Measurements from ENCODE around the gene KRTAP10-8.
"Not testable (repeated sequence)": the region's sequence is repeated elsewhere in the genome, so short reads cannot be mapped to it uniquely, and the experiment has no call there.

Gene KRTAP10-8

GRCh38 chr21:44613386-44614155 is 1.7 kb downstream of the KRTAP10-8 start:
- DNase-seq = no peak
- in situ Hi-C loops (cut with HindIII; ENCODE audit: low pct_ligation_motif_present, low pct_unique_long_range_greater_than_20kb, low sequenced_read_pairs) = no loop called here

GRCh38 chr21:44614161-44614631 is 2.3 kb downstream of the KRTAP10-8 start:
- in situ Hi-C loops (cut with HindIII; ENCODE audit: low pct_ligation_motif_present, low pct_unique_long_range_greater_than_20kb, low sequenced_read_pairs) = no loop called here
- no peak for DNase-seq

DNA sequence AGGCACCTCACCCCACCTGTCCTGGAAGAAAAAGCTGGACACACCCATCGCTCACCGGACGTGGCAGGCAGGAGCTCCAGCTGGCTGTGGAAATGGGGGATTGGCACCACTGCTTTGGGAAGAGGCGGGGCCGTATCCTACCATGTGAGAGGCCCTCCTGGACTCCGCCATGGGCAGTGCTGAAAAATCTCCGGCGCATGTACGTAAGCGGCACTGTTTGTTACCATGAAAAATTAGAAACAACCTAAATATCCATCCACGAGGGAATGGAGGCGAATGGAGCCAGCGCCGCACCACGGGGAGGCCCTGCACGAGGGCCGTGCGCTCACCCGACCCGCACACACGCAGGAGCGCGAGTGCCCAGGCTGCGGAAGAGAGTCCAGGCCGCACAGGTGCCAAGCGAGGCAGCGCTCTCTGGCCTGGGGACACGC is 3.1 kb downstream of the KRTAP10-8 start:
- no peak for DNase-seq
- in situ Hi-C loops (cut with HindIII; ENCODE audit: low pct_ligation_motif_present, low pct_unique_long_range_greater_than_20kb, low sequenced_read_pairs) = no loop called here

DNA sequence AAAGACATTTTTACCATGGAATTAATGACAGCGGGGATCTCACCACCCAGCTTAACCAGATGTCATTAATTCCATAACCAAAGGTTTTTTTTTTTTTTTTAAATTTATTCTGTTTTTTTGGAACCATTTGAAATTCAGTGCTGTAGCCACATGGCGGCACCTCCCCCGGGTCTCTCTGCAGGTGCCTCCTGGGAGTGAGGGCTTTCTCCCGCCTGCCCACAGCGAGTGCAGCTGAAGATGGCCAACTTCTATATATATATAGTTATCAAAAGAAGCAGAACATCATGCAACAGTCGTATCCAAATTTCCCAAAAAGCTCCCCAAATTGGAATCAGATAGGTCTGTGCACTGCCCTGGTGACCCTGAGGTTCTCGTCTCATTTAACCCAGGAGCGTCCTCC is 3.6 kb downstream of the KRTAP10-8 start:
- in situ Hi-C loops (cut with HindIII; ENCODE audit: low pct_ligation_motif_present, low pct_unique_long_range_greater_than_20kb, low sequenced_read_pairs) = no loop called here
- no peak for DNase-seq

- no peak for DNase-seq
- in situ Hi-C loops (cut with HindIII; ENCODE audit: low pct_ligation_motif_present, low pct_unique_long_range_greater_than_20kb, low sequenced_read_pairs) = no loop called here
Measured at GRCh38 chr21:44615911-44616590, 4.2 kb downstream of the KRTAP10-8 start.

DNA sequence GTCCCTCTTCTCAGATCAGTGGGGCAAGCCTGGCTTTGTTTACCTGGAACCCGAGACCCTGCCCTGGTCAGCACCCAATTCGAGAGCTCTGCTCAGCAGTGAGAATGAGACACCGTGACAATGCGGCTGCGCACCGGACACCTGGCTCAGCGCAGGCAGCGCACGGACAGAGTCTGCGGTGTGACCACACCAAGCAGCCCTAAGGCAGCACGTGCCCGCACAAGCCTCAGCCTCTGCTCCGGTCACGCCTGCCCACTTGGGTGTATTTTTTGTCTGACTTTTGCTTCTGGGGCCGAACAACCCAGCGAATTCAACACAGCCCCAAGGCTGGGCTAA is 4.7 kb downstream of the KRTAP10-8 start:
- in situ Hi-C loops (cut with HindIII; ENCODE audit: low pct_ligation_motif_present, low pct_unique_long_range_greater_than_20kb, low sequenced_read_pairs) = no loop called here
- DNase-seq = no peak

- in situ Hi-C loops (cut with HindIII; ENCODE audit: low pct_ligation_motif_present, low pct_unique_long_range_greater_than_20kb, low sequenced_read_pairs) = no loop called here
- no peak for DNase-seq
Measured at GRCh38 chr21:44617071-44617501, 5.2 kb downstream of the KRTAP10-8 start.

DNA sequence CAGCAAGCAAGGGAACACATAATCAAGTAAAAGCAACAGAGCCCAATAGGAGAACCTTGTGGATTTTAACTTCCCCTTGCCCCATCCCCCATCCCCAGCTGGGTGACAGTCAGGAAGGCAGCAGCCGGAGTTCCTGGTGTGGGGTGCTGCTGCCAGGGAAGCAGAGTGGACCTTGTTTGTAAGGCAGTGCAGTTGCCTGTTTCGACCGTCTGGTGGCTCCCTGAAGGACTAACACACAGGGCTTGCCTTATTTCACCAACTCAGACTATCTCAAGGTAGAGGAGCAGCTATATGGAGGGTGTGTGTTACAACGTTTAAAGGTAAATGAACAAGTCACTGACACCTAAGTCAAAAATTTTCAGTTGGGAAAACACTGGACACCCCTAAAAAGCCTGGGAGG is 6.6 kb downstream of the KRTAP10-8 start:
- no peak for DNase-seq
- in situ Hi-C loops (cut with HindIII; ENCODE audit: low pct_ligation_motif_present, low pct_unique_long_range_greater_than_20kb, low sequenced_read_pairs) = no loop called here

DNA sequence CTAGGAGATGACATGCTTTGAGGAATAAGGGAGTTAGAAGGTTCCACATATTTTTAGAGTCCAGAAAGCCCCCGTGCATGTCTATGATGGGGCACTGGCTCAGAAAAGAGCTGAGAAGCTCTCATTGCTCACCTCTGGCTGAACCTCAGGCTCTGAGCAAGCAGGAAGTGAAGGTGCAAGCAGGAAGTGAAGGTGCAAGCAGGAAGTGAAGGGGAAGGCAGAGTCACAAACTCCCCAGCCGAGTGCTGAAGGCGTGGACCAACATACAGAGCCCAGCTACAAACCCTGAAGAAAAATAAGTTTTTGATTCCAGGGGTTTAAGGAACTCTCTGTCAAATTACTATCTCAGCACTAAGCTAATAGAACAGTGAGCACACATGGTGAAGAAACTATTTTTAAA is 7.0 kb downstream of the KRTAP10-8 start:
- DNase-seq = no peak
- in situ Hi-C loops (cut with HindIII; ENCODE audit: low pct_ligation_motif_present, low pct_unique_long_range_greater_than_20kb, low sequenced_read_pairs) = no loop called here

DNA sequence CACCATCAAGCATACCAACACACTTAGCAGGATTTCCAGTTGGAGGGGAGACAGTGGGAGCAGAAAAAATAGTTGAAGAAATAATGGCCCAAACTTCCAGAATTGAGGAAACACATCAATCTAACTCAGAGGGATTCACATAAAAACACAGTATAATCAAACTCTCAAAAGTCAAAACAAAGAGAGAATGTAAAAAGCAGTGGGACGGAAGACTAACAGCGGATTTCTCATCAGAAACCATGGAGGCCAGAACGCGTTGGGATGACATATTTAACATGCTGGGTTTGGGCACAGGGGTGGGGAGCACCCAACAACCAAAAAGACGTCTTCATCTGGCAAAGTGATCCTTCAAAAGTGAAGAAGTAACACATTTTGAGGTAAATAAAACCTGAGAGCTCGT is 8.0 kb downstream of the KRTAP10-8 start:
- no peak for DNase-seq
- in situ Hi-C loops (cut with HindIII; ENCODE audit: low pct_ligation_motif_present, low pct_unique_long_range_greater_than_20kb, low sequenced_read_pairs) = no loop called here

DNA sequence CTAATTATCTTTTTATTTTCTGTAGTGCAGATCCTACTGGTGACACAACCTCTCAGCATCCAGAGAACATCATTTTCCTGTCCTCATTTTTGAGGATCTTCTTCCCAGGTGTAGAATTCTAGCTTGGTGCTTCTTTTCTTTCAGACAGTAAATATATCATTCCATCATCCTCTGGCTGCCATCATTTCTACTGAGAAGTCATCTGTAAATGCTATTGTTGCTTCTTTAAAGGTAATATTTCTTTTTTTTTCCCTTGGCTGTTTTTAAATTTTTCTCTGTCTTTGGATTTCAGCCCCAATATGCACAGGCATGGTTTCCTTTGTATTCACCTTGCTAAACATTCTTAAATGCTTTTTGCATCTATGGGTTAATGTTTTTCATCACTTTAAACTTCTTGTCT is 11.7 kb downstream of the KRTAP10-8 start:
- in situ Hi-C loops (cut with HindIII; ENCODE audit: low pct_ligation_motif_present, low pct_unique_long_range_greater_than_20kb, low sequenced_read_pairs) = no loop called here

DNA sequence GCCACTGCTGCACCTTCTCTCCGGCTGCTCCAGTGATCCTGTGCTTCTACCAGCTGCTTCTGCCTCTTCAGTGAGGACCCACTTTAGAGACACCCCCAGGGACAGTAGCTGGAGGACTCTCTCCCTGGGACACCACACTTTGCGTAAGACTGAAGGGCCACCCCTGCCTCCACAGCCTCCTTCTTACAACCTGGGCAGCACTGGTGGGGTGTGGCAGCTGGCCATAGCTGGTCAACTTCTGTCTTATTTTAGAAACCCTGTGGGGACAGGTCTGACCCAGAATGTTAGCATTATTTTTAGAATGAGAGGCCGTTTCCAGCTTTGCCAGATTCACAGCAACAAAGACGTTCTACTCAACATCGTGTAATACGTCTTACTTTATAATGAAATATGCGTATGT is 13.9 kb downstream of the KRTAP10-8 start:
- in situ Hi-C loops (cut with HindIII; ENCODE audit: low pct_ligation_motif_present, low pct_unique_long_range_greater_than_20kb, low sequenced_read_pairs) = no loop called here
- DNase-seq = no peak

More for the DNA sequence above, 11.7 kb downstream of the KRTAP10-8 start:
- no peak for DNase-seq

- no peak for DNase-seq
- in situ Hi-C loops (cut with HindIII; ENCODE audit: low pct_ligation_motif_present, low pct_unique_long_range_greater_than_20kb, low sequenced_read_pairs) = no loop called here
Measured at GRCh38 chr21:44626262-44626661, 14.4 kb downstream of the KRTAP10-8 start.

GRCh38 chr21:44626673-44627143 is 14.8 kb downstream of the KRTAP10-8 start, which contains the start of gene KRTAP10-9:
Gene KRTAP10-9, plus strand, starts transcription at chr21:44627093. Its CDS starts 79 bp downstream, at chr21:44627172.
- DNase-seq = no peak
- in situ Hi-C loops (cut with HindIII; ENCODE audit: low pct_ligation_motif_present, low pct_unique_long_range_greater_than_20kb, low sequenced_read_pairs) = no loop called here

DNA sequence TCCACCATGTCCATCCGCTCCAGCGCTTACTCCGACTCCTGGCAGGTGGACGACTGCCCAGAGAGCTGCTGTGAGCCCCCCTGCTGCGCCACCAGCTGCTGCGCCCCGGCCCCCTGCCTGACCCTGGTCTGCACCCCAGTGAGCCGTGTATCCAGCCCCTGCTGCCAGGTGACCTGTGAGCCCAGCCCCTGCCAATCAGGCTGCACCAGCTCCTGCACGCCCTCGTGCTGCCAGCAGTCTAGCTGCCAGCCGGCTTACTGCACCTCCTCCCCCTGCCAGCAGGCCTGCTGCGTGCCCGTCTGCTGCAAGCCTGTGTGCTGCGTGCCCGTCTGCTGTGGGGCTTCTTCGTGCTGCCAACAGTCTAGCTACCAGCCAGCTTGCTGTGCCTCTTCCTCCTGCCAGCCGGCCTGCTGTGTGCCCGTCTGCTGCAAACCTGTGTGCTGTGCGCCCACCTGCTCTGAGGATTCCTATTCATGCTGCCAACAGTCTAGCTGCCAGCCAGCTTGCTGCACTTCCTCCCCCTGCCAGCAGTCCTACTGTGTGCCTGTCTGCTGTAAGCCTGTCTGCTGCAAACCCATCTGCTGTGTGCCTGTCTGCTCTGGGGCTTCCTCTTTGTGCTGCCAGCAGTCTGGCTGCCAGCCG is 15.4 kb downstream of the KRTAP10-8 start:
- in situ Hi-C loops (cut with HindIII; ENCODE audit: low pct_ligation_motif_present, low pct_unique_long_range_greater_than_20kb, low sequenced_read_pairs); DNase-seq: not testable (repeated sequence)

GRCh38 chr21:44627831-44628233 is 16.0 kb downstream of the KRTAP10-8 start:
- DNase-seq; in situ Hi-C loops (cut with HindIII; ENCODE audit: low pct_ligation_motif_present, low pct_unique_long_range_greater_than_20kb, low sequenced_read_pairs): not testable (repeated sequence)

GRCh38 chr21:44628707-44629391 is 17.0 kb downstream of the KRTAP10-8 start:
- DNase-seq = no peak
- in situ Hi-C loops (cut with HindIII; ENCODE audit: low pct_ligation_motif_present, low pct_unique_long_range_greater_than_20kb, low sequenced_read_pairs) = no loop called here

GRCh38 chr21:44630440-44630839 is 18.6 kb downstream of the KRTAP10-8 start:
- in situ Hi-C loops (cut with HindIII; ENCODE audit: low pct_ligation_motif_present, low pct_unique_long_range_greater_than_20kb, low sequenced_read_pairs) = no loop called here
- no peak for DNase-seq

DNA sequence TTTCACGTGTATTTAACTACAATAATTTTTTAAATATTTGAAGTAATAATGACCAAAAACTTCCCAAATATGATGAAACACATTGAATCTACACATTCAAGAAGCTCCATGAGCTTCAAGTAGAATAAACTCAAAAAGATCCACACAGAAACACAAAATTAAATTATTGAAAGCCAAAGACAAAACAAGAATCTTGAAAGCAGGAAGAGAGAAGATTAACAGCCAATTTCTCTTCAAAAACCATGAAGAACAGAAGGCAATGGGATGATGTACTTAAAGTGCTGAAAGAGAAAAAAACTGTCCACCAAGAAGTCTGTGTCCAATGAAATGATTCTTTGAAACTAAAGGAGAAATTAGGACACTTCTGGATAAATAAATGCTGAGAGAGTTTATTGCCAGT is 20.2 kb downstream of the KRTAP10-8 start:
- in situ Hi-C loops (cut with HindIII; ENCODE audit: low pct_ligation_motif_present, low pct_unique_long_range_greater_than_20kb, low sequenced_read_pairs) = no loop called here
- no peak for DNase-seq

Data from ACHN (cell line).